Activated CD8-positive, alpha-beta T cell treated with anti-CD3 and anti-CD28 coated beads, Interleukin-2, amount 10 ng/mL, durations not matched to agents 7 days and 5 days (primary cell): ENCODE measurements around the gene PNPLA2. TPM values are rescaled to one million over a fixed set of nuclear protein-coding genes. Genes with fewer than 3 reads are reported as not detected.

Experiments used
- ATAC-seq: fragments of 150-1000 bp; cut with Tn5 transposase; one replicate; pipeline ENCODE4 v1.10.0; 2021; ENCODE audit warnings: moderate library complexity
- CTCF ChIA-PET: fragments of 350-600 bp; sonication (Branson Sonifier 250); formaldehyde crosslinking; loops from one replicate; lab custom pipeline; 2021; ENCODE audit warnings: antibody characterized with exemption; lab: Charles Lee
- POLR2A ChIA-PET: fragments of 350-600 bp; sonication (Branson Sonifier 250); formaldehyde crosslinking; loops from one replicate; lab custom pipeline; 2021; ENCODE audit warnings: antibody characterized with exemption; lab: Charles Lee
- DNase-seq: peaks from one replicate; pipeline ENCODE4 v3.0.0-alpha.2; 2020
- H3K27ac Mint-ChIP-seq: one replicate; pipeline ENCODE4 v1.8.0; 2021; ENCODE audit warnings: mild to moderate bottlenecking, mixed read lengths
- H3K27me3 Mint-ChIP-seq: one replicate; pipeline ENCODE4 v1.8.0; 2021; ENCODE audit warnings: low read depth, mixed read lengths
- H3K36me3 Mint-ChIP-seq: one replicate; pipeline ENCODE4 v1.8.0; 2021; ENCODE audit warnings: low read depth, mixed read lengths
- H3K4me1 Mint-ChIP-seq: one replicate; pipeline ENCODE4 v1.8.0; 2021; ENCODE audit warnings: low read depth, mixed read lengths
- H3K4me3 Mint-ChIP-seq: one replicate; pipeline ENCODE4 v1.8.0; 2021; ENCODE audit warnings: mild to moderate bottlenecking, mixed read lengths
- H3K9me3 Mint-ChIP-seq: one replicate; pipeline ENCODE4 v1.8.0; 2022; ENCODE audit warnings: mixed read lengths; ENCODE audit not compliant: insufficient read depth
- total RNA-seq, 2 experiments: library from RNA; stranded (reverse); gene quantifications; one replicate each; pipeline ENCODE4 v1.2.3, GENCODE V29; 2021

PNPLA2 gene
- total RNA-seq, 2 experiments from 2014 or later: 67.3 to 76.6 TPM

DNA sequence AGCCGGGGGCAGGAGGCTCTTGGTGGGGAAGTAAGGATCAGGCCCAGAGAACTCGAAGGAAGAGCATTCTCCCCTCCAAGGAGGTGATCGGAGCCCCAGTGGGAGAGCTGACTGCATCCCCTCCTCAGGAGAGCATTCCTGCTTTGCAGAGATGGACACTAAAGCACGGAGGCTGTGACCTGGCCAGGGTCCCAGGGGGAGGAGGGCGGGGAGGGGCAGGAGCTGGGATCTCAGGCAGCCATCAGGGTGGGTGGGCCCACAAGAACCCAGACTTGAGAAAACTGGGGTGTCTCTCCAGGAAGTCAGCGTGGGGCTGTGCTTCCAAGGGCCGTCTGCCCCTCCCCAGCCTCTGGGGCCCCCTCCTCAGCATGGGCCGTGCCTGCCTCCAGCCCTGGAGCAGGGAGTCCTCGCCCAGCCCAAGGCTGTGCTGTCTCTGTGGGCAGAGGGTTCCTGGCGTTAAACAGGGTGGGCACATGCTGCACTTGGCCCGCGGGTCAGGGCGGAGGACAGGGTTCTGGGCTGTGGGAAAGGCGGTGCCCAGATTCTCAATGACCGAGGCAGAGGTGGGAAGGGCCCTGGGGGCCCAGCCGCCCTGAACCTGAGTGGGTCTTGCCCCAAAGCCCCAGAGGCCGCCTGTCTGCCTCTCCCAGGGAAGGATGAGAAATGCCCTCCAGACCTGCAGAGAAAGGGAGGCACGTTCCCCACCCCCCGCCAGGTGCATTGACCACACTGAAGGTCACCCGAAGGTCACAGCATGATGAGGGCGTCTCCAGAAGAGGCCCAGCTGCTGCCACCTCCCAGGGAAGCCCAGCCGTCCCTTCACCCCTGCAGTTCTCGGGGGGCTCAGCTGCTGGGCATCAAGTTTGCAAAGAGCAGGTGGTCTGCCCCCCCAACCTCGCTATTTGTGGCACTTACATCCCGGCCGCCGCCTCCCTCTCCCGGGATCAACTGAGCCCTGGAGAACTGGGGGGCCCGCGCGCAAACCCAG is 29.5 kb upstream of the PNPLA2 start:
- Mint-ChIP-seq H3K9me3 (no peaks in the 10 kb centered on the region), H3K36me3 (peaks cover 16% of the 10 kb centered on the region), H3K27me3 (no peaks in the 10 kb centered on the region), H3K4me3 (peak overlapping the region; percentile 38), H3K4me1 (peaks cover 19% of the 10 kb centered on the region), H3K27ac (no peak overlapping the region)
- POLR2A ChIA-PET: interaction anchor here (1.0 kb wide), 1 partner anchor 263 kb away, joined by 3 read pairs; no protein-coding TSS in a partner anchor
- ATAC-seq: no peak
- CTCF ChIA-PET: no interaction called here
- no peak for DNase-seq

DNA sequence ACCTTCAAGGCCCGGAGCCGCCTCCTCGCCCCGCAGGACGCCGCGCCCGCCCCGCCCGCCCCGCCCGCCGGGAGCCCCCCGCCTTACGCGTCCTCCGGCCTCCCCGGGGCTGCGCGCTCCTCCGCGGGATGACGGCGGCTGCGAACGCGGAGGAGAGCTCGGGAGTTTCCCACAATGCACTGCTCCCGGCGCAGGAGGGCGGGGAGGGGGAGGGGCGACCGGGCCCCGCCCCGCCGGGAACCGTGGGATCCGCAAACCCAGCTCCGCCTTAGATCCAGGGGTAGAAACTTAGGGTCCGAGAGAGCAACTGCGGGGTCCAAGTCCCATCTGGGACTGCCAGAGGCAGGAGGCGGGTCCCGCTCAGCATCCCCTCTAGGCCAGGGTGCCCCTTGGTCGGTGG is 28.8 kb upstream of the PNPLA2 start, which contains the start of gene CEND1:
CEND1 (minus strand) TSS at position 148 of the 400 bp plus-strand sequence. CDS start 1,514 bp downstream, outside the sequence.
- Mint-ChIP-seq H3K27ac (no peak within 1 kb of the TSS), H3K4me1 (peaks cover 23% of the 10 kb centered on the region), H3K27me3 (no peaks in the 10 kb centered on the region), H3K4me3 (peak within 1 kb of the TSS; percentile 38), H3K9me3 (no peaks in the 10 kb centered on the region), H3K36me3 (peaks cover 16% of the 10 kb centered on the region)
- DNase-seq (peak; percentile 54), ATAC-seq (peak; percentile 47)
- CTCF ChIA-PET: no interaction called here
- POLR2A ChIA-PET: interaction anchor here (1.0 kb wide), 1 partner anchor 262 kb away, joined by 3 read pairs; no protein-coding TSS in a partner anchor

DNA sequence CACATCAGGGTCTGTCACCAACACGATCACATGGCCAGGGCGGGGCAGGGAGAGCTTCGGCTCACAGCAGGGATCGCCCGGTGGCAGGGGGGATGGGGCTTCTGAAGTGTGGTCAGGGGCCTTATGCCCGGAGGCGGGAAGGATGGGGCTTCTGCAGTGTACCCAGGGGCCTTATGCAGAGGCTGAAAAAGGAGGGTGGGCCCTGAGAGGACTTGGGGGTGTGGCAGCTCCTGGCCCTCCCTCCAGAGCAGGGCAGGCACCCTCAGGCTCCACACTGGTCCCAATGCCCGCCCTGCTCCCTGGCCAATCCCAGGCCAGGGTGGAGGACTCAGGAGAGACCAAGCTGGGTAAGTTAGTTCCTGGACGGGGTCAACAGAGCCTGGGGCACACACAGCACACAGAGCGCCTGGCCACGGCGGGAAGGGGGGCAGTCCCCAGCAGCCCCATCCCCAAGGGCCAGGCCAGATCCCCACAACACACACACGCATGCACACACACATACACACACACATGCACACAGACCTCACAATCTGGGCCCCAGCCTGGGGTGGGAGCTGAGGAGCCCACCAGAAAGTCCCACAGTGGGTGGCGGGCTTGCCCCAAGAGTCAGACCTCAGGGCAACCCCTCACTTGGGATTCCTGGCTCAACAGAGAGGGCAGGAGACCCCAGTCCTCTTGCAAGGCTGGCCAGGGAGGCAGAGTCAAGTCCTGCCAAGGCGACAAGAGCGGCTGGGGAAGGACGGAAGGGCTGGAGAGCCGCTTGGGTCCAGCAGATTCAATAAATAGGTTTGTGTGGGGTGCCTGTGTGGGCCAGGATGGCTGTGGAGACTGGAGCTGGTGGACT is 27.8 kb upstream of the PNPLA2 start:
- H3K4me3 Mint-ChIP-seq: no peak overlapping the region
- no peaks in the 10 kb centered on the region for H3K9me3 Mint-ChIP-seq
- H3K4me1 Mint-ChIP-seq: peaks cover 23% of the 10 kb centered on the region
- ATAC-seq: peak; percentile 21
- H3K27me3 Mint-ChIP-seq: no peaks in the 10 kb centered on the region
- ChIA-PET POLR2A (interaction anchor here (1.2 kb wide), 1 partner anchor 13 kb away, joined by 3 read pairs; no protein-coding TSS in a partner anchor), CTCF (no interaction called here)
- peaks cover 16% of the 10 kb centered on the region for H3K36me3 Mint-ChIP-seq
- no peak for DNase-seq
- H3K27ac Mint-ChIP-seq: no peak overlapping the region

GRCh38 chr11:791658-792534 is 26.8 kb upstream of the PNPLA2 start:
- no peak overlapping the region for H3K27ac Mint-ChIP-seq
- POLR2A ChIA-PET: interaction anchor here (1.2 kb wide), 1 partner anchor 12 kb away, joined by 3 read pairs; no protein-coding TSS in a partner anchor
- CTCF ChIA-PET: no interaction called here

GRCh38 chr11:792535-792821 is 26.2 kb upstream of the PNPLA2 start:
- Mint-ChIP-seq H3K4me3 (no peak overlapping the region), H3K4me1 (peaks cover 34% of the 10 kb centered on the region), H3K27ac (no peak overlapping the region), H3K9me3 (no peaks in the 10 kb centered on the region), H3K27me3 (no peaks in the 10 kb centered on the region), H3K36me3 (peaks cover 18% of the 10 kb centered on the region)
- ATAC-seq: no peak
- ChIA-PET POLR2A (no interaction called here), CTCF (no interaction called here)
- DNase-seq: no peak

More at GRCh38 chr11:791658-792534, 26.8 kb upstream of the PNPLA2 start:
- ATAC-seq: no peak
- no peaks in the 10 kb centered on the region for H3K9me3 Mint-ChIP-seq
- H3K4me3 Mint-ChIP-seq: no peak overlapping the region
- no peak for DNase-seq
- H3K4me1 Mint-ChIP-seq: peaks cover 30% of the 10 kb centered on the region
- no peaks in the 10 kb centered on the region for H3K27me3 Mint-ChIP-seq
- peaks cover 18% of the 10 kb centered on the region for H3K36me3 Mint-ChIP-seq

DNA sequence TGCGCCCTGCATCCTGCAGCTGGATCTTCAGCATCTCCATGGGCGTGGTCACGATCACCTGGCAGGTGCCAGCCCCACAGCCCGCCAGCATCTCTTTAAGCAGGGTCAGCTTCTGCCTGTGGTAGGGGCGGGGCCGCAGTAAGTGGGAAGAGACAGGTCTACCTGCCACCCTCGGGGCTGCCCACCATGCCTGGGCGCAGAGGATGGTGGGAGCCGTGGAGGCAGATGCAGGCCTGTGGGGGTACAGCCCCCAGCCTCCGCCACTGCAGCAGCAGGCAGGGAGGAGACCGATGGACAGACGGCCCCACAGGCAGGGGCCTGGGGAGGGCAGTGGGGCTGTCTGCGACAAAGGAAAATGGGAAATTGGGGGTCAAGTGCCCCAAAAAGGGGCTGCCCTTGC is 25.8 kb upstream of the PNPLA2 start:
- Mint-ChIP-seq H3K9me3 (no peaks in the 10 kb centered on the region), H3K27me3 (no peaks in the 10 kb centered on the region), H3K36me3 (peaks cover 18% of the 10 kb centered on the region)

GRCh38 chr11:793556-793955 is 25.2 kb upstream of the PNPLA2 start:
- Mint-ChIP-seq H3K27ac (no peak overlapping the region), H3K36me3 (peaks cover 18% of the 10 kb centered on the region), H3K27me3 (no peaks in the 10 kb centered on the region), H3K4me1 (peaks cover 32% of the 10 kb centered on the region), H3K4me3 (peak overlapping the region; percentile 3), H3K9me3 (no peaks in the 10 kb centered on the region)
- ATAC-seq (no peak), DNase-seq (no peak)
- POLR2A ChIA-PET: interaction anchor here (0.6 to 1.4 kb wide), 2 partner anchors 16 to 43 kb away, joined by 3 to 4 read pairs; partner anchors contain the start of gene RPLP2
- CTCF ChIA-PET: no interaction called here

More for the DNA sequence above, 25.8 kb upstream of the PNPLA2 start:
- H3K4me3 Mint-ChIP-seq: no peak overlapping the region
- ChIA-PET POLR2A (no interaction called here), CTCF (no interaction called here)
- peaks cover 33% of the 10 kb centered on the region for H3K4me1 Mint-ChIP-seq
- ATAC-seq (no peak), DNase-seq (no peak)
- H3K27ac Mint-ChIP-seq: no peak overlapping the region

GRCh38 chr11:794013-794765 is 24.5 kb upstream of the PNPLA2 start:
- DNase-seq (no peak), ATAC-seq (no peak)
- Mint-ChIP-seq H3K27me3 (no peaks in the 10 kb centered on the region), H3K4me3 (peak overlapping the region; percentile 58), H3K27ac (no peak overlapping the region), H3K4me1 (peaks cover 32% of the 10 kb centered on the region), H3K36me3 (peaks cover 18% of the 10 kb centered on the region), H3K9me3 (no peaks in the 10 kb centered on the region)
- CTCF ChIA-PET: no interaction called here
- POLR2A ChIA-PET: interaction anchor here (0.6 to 1.4 kb wide), 2 partner anchors 15 to 43 kb away, joined by 3 to 4 read pairs; partner anchors contain the start of gene RPLP2

GRCh38 chr11:794766-795633 is 23.7 kb upstream of the PNPLA2 start:
- ChIA-PET CTCF (no interaction called here), POLR2A (interaction anchor here (0.8 to 1.4 kb wide), 4 partner anchors 14 to 35 kb away, joined by 3 to 4 read pairs (median 4); partner anchors contain the start of gene RPLP2)
- Mint-ChIP-seq H3K27me3 (no peaks in the 10 kb centered on the region), H3K4me1 (peaks cover 27% of the 10 kb centered on the region), H3K9me3 (no peaks in the 10 kb centered on the region), H3K27ac (no peak overlapping the region), H3K36me3 (peaks cover 22% of the 10 kb centered on the region), H3K4me3 (peak overlapping the region; percentile 94)
- no peak for DNase-seq
- ATAC-seq: no peak
